H1 (cell line): ENCODE measurements around the gene CD180. TPM values are rescaled to one million over a fixed set of nuclear protein-coding genes. Genes with fewer than 3 reads are reported as not detected.

Experiments
- CTCF ChIA-PET: fragments of 300-600 bp; sonication (Branson Sonifier 250); formaldehyde crosslinking; loops from one replicate; lab custom pipeline; 2021; ENCODE audit not compliant: partially characterized antibody; lab: Charles Lee
- POLR2A ChIA-PET: fragments of 300-600 bp; sonication (Branson Sonifier 250); formaldehyde crosslinking; loops from one replicate; lab custom pipeline; 2021; ENCODE audit warnings: inconsistent platforms; ENCODE audit not compliant: partially characterized antibody; lab: Charles Lee
- DNase-seq, 2 experiments: peaks; one replicate each; pipeline versions ENCODE4 v3.0.0 to v3.0.0-alpha.2; 2010 to 2022; ENCODE audit warnings: low spot score in 2 of 2, low read depth in 1 of 2, mixed read lengths in 1 of 2
- FAIRE-seq: peaks from 2 replicates; lab custom pipeline; 2011; peaks lifted over from hg19 to GRCh38; lab: Jason Lieb, UNC
- H2AFZ ChIP-seq: 2 replicates; pipeline ENCODE4 v1.8.1; 2012; ENCODE audit warnings: low read length, inconsistent platforms
- H2AK5ac ChIP-seq: 2 replicates; pipeline ENCODE4 v1.6.1; 2013; ENCODE audit warnings: low read depth, low read length
- H2BK120ac ChIP-seq: replicated peaks from 2 replicates; pipeline ENCODE3; 2013; ENCODE audit warnings: low read depth, low read length, inconsistent platforms
- H2BK12ac ChIP-seq: 2 replicates; pipeline ENCODE4 v1.6.1; 2013; ENCODE audit warnings: low read depth, low read length
- H2BK15ac ChIP-seq: 2 replicates; pipeline ENCODE4 v1.6.1; 2013; ENCODE audit warnings: low read length
- H2BK20ac ChIP-seq: 2 replicates; pipeline ENCODE4 v1.6.1; 2013; ENCODE audit warnings: low read length
- H2BK5ac ChIP-seq: 2 replicates; pipeline ENCODE4 v1.6.1; 2013; ENCODE audit warnings: low read depth, low read length
- H3K14ac ChIP-seq: 2 replicates; pipeline ENCODE4 v1.6.1; 2013; ENCODE audit warnings: inconsistent platforms; ENCODE audit not compliant: insufficient read length
- H3K18ac ChIP-seq: 2 replicates; pipeline ENCODE4 v1.6.1; 2013; ENCODE audit warnings: low read length; ENCODE audit errors: extremely low read depth
- H3K23ac ChIP-seq: 2 replicates; pipeline ENCODE4 v1.6.1; 2013; ENCODE audit warnings: inconsistent platforms; ENCODE audit not compliant: insufficient read length
- H3K23me2 ChIP-seq: 2 replicates; pipeline ENCODE4 v1.6.1; 2013; ENCODE audit warnings: low read depth, low read length
- H3K27ac ChIP-seq: 2 replicates; pipeline ENCODE4 v1.6.1; 2011; ENCODE audit warnings: low read depth, low read length, inconsistent platforms
- H3K27me3 ChIP-seq, 4 experiments: replicated peaks in 1 of 4; 1 replicate in 1 of 4; 2 replicates in 3 of 4; pipeline versions ENCODE4 v1.6.1 to v1.8.1; 2011 to 2013; ENCODE audit warnings: low read length in 3 of 4, mild to moderate bottlenecking in 3 of 4, inconsistent platforms in 2 of 4, mixed read lengths in 2 of 4, moderate library complexity in 1 of 4; ENCODE audit not compliant: control insufficient read depth in 3 of 4, insufficient read depth in 3 of 4; ENCODE audit errors: extremely low read depth in 1 of 4
- H3K36me3 ChIP-seq, 4 experiments: 2 replicates each; pipeline versions ENCODE4 v1.6.1 to v1.8.1; 2011 to 2013; ENCODE audit warnings: mild to moderate bottlenecking in 4 of 4, low read length in 3 of 4, moderate library complexity in 2 of 4, control low read depth in 1 of 4, inconsistent platforms in 1 of 4; ENCODE audit not compliant: insufficient read depth in 4 of 4, control insufficient read depth in 2 of 4
- H3K4ac ChIP-seq: replicated peaks from 2 replicates; pipeline ENCODE3; 2013; ENCODE audit warnings: low read length, low read depth, mixed read lengths, inconsistent platforms; ENCODE audit not compliant: insufficient read length
- H3K4me1 ChIP-seq, 4 experiments: replicated peaks in 1 of 4; 1 replicate in 1 of 4; 2 replicates in 3 of 4; pipeline versions ENCODE4 v1.6.1 to v1.8.1; 2011 to 2013; ENCODE audit warnings: low read length in 3 of 4, inconsistent platforms in 2 of 4, mixed read lengths in 1 of 4; ENCODE audit not compliant: insufficient read depth in 4 of 4, control insufficient read depth in 3 of 4
- H3K4me2 ChIP-seq, 2 experiments: 2 replicates each; pipeline versions ENCODE4 v1.6.1 to v1.8.1; 2011 to 2013; ENCODE audit warnings: low read depth in 2 of 2, low read length in 2 of 2, control low read depth in 1 of 2, inconsistent platforms in 1 of 2, mild to moderate bottlenecking in 1 of 2; ENCODE audit not compliant: insufficient read depth in 1 of 2
- H3K4me3 ChIP-seq, 4 experiments: fragments of 200-600, 300-600 bp in 1 of 4; sonication (generic), shearing (Covaris generic), sonication (Bioruptor Twin) in 1 of 4; 2 replicates each; pipeline versions ENCODE4 v1.5.1 to v1.8.1; 2011 to 2016; ENCODE audit warnings: low read length in 4 of 4, low read depth in 3 of 4, control low read depth in 2 of 4, inconsistent platforms in 2 of 4, mild to moderate bottlenecking in 2 of 4, mixed read lengths in 1 of 4, moderate library complexity in 1 of 4; ENCODE audit not compliant: insufficient read depth in 2 of 4; ENCODE audit errors: extremely low read depth in 1 of 4
- H3K56ac ChIP-seq: replicated peaks from 2 replicates; pipeline ENCODE3; 2013; ENCODE audit warnings: low read depth, mild to moderate bottlenecking, mixed read lengths, low read length, inconsistent platforms; ENCODE audit not compliant: insufficient read length
- H3K79me1 ChIP-seq: 2 replicates; pipeline ENCODE4 v1.6.1; 2013; ENCODE audit warnings: low read depth, low read length, control low read depth
- H3K79me2 ChIP-seq, 2 experiments: 2 replicates each; pipeline versions ENCODE4 v1.6.1 to v1.8.1; 2012 to 2013; ENCODE audit warnings: low read length in 2 of 2, mild to moderate bottlenecking in 2 of 2, inconsistent platforms in 1 of 2; ENCODE audit not compliant: insufficient read depth in 2 of 2, control insufficient read depth in 1 of 2
- H3K9ac ChIP-seq, 4 experiments: replicated peaks in 1 of 4; 1 replicate in 1 of 4; 2 replicates in 3 of 4; pipeline versions ENCODE4 v1.6.1 to v1.8.1; 2011 to 2013; ENCODE audit warnings: low read depth in 3 of 4, low read length in 3 of 4, control low read depth in 2 of 4, mild to moderate bottlenecking in 2 of 4, moderate library complexity in 2 of 4, inconsistent platforms in 1 of 4; ENCODE audit errors: extremely low read depth in 1 of 4
- H3K9me3 ChIP-seq, 2 experiments: 2 replicates each; pipeline versions ENCODE4 v1.6.1 to v1.8.1; 2012 to 2013; ENCODE audit warnings: mild to moderate bottlenecking in 2 of 2, moderate library complexity in 2 of 2, control low read depth in 1 of 2, inconsistent platforms in 1 of 2, low read depth in 1 of 2, low read length in 1 of 2, mixed read lengths in 1 of 2; ENCODE audit not compliant: insufficient read depth in 2 of 2
- H4K20me1 ChIP-seq, 2 experiments: replicated peaks in 1 of 2; 2 replicates each; pipeline versions ENCODE3 to v1.8.1; 2011 to 2013; ENCODE audit warnings: inconsistent platforms in 2 of 2, low read length in 2 of 2, mild to moderate bottlenecking in 1 of 2; ENCODE audit not compliant: insufficient read depth in 2 of 2, control insufficient read depth in 1 of 2
- H4K5ac ChIP-seq: 2 replicates; pipeline ENCODE4 v1.6.1; 2013; ENCODE audit warnings: low read length, low read depth, mixed read lengths, inconsistent platforms; ENCODE audit not compliant: insufficient read length
- H4K8ac ChIP-seq: 2 replicates; pipeline ENCODE4 v1.8.0; 2013; ENCODE audit warnings: mild to moderate bottlenecking, moderate library complexity, low read length, inconsistent platforms; ENCODE audit not compliant: insufficient read depth; ENCODE audit errors: extremely low read depth
- H4K91ac ChIP-seq: replicated peaks from 2 replicates; pipeline ENCODE3; 2013; ENCODE audit warnings: low read length, mixed read lengths, inconsistent platforms; ENCODE audit not compliant: insufficient read length
- CEBPB ChIP-seq: IDR thresholded peaks from 2 replicates; pipeline ENCODE4 v1.6.1; 2012; ENCODE audit warnings: low read depth, low read length
- EZH2 ChIP-seq: fragments of 200-600 bp; sonication (generic); IDR thresholded peaks from 2 replicates; pipeline ENCODE4 v1.7.1; 2012; ENCODE audit warnings: low read depth, mild to moderate bottlenecking, moderate library complexity, low read length, inconsistent platforms; ENCODE audit not compliant: severe bottlenecking
- JUN ChIP-seq: IDR thresholded peaks from 2 replicates; pipeline ENCODE4 v1.6.1; 2011; ENCODE audit warnings: low read depth, mild to moderate bottlenecking, improper control_type of control experiment, low read length
- KDM4A ChIP-seq: IDR thresholded peaks from one replicate; pipeline ENCODE4 v1.7.1; 2012; ENCODE audit warnings: low read depth, mild to moderate bottlenecking, moderate library complexity, low read length, inconsistent platforms; ENCODE audit not compliant: severe bottlenecking
- WGBS, 2 experiments: shearing (Covaris generic) in 1 of 2; methylation state at CpG; one replicate each; pipeline versions ENCODE4 v1.1.6 to v1.1.7; 2013 to 2015; ENCODE audit warnings: low lambda C conversion rate in 2 of 2, mixed read lengths in 2 of 2, inconsistent platforms in 1 of 2, low coverage in 1 of 2, missing lambda C conversion rate in 1 of 2; ENCODE audit not compliant: insufficient replicate concordance in 2 of 2, insufficient coverage in 1 of 2, insufficient read length in 1 of 2; ENCODE audit errors: extremely low coverage in 1 of 2, missing lambda C conversion rate in 1 of 2; 5-methylcytosine and 5-hydroxymethylcytosine counted together
- polyA plus RNA-seq, 7 experiments: library from polyadenylated mRNA; depleted of rRNA in 3 of 7; stranded (reverse) in 5 of 7; unstranded in 2 of 7; fragments of >200 nt in 5 of 7; fragments of 200-250 nt in 2 of 7; gene quantifications; 1 replicate in 5 of 7; 2 replicates in 1 of 7; 4 replicates in 1 of 7; pipeline versions ENCODE4 v1.2.1 to v1.2.3, GENCODE V29; 2011 to 2013; ENCODE audit warnings: missing spikeins in 2 of 7, mixed read lengths in 2 of 7
- total RNA-seq: library from RNA; stranded (reverse); fragmentation: NEBNext Ultra II Directional; extraction: Animal tissue kit (Norgen Biotek cat#: 25700); gene quantifications from 2 replicates; pipeline ENCODE4 v1.2.1, GENCODE V29; 2021

CD180 gene
- total and polyA plus RNA-seq, 2 of the 8 experiments (the other 6 are each of a cell fraction or from before 2014, with no cell fraction given) = not detected

- Histone ChIP-seq H2BK12ac (no peak overlapping the region), H3K18ac (no peak overlapping the region; the same call in 1 of the 2 replicates), H3K14ac (no peak overlapping the region), H3K4me2 (no peak overlapping the region; a peak in 1 of 4 replicates), H2BK5ac (no peak overlapping the region), H3K27ac (no peak overlapping the region), H2AFZ (no peak overlapping the region), H2AK5ac (no peak overlapping the region), H3K4ac (no peak overlapping the region), H3K36me3 (no peaks in the 10 kb centered on the region), H3K23me2 (no peaks in the 10 kb centered on the region), H3K4me1 (peaks cover 0 to 4% (median 1%) of the 10 kb centered on the region in 4 experiments; a peak in 2 of 7 replicates), H3K79me2 (no peaks in the 10 kb centered on the region), H4K5ac (no peak overlapping the region), H4K8ac (no peak overlapping the region), H3K56ac (no peak overlapping the region), H3K9ac (no peak overlapping the region), H3K23ac (no peak overlapping the region), H2BK20ac (no peak overlapping the region), H4K91ac (no peak overlapping the region), H4K20me1 (no peaks in the 10 kb centered on the region), H2BK15ac (no peak overlapping the region), H3K9me3 (no peaks in the 10 kb centered on the region), H3K27me3 (no peaks in the 10 kb centered on the region), H3K79me1 (no peaks in the 10 kb centered on the region), H3K4me3 (no peak overlapping the region), H2BK120ac (no peak overlapping the region)
- ChIA-PET POLR2A (interaction anchor here (1.2 kb wide), 1 partner anchor 1007 kb away, joined by 4 read pairs; no protein-coding TSS in a partner anchor), CTCF (interaction anchor here (0.6 to 2.8 kb wide), 27 partner anchors 8 to 1039 kb away, joined by 3 to 14 read pairs (median 4); no protein-coding TSS in a partner anchor)
- FAIRE-seq = no peak
- WGBS, 2 experiments = 73% methylated on average over 3 of the region's 3 CpGs; no CpG with 5 or more reads in 1 of the 2 experiments
- TF ChIP-seq KDM4A (no peak), CEBPB (peak; percentile 45; the same call in 1 of the 2 replicates), EZH2 (no peak), JUN (no peak)
- DNase-seq = no peak
Measured at GRCh38 chr5:67245259-67245846, 48.8 kb upstream of the CD180 start.
